Neural cell (in vitro differentiated cells): Measurements from ENCODE around the gene GABRD. TPM values are rescaled to one million over a fixed set of nuclear protein-coding genes. Genes with fewer than 3 reads are reported as not detected.

Experiments used
- H2AFZ ChIP-seq: fragments of 200-600, 300-800 bp; sonication (generic), shearing (Covaris generic); 2 replicates; pipeline ENCODE4 v1.6.0; 2014; ENCODE audit warnings: low read depth, mild to moderate bottlenecking, antibody characterized with exemption, low read length, moderate library complexity
- H3F3A ChIP-seq: fragments of 200-600 bp; shearing (Covaris generic); 2 replicates; pipeline ENCODE4 v1.6.1; 2016; ENCODE audit warnings: mild to moderate bottlenecking, moderate library complexity, mixed read lengths, antibody characterized with exemption, low read length; ENCODE audit not compliant: insufficient read depth, poor library complexity, severe bottlenecking
- H3K27ac ChIP-seq: fragments of 200-600, 300-800 bp; sonication (generic), shearing (Covaris generic); 2 replicates; pipeline ENCODE4 v1.5.1; 2014; ENCODE audit warnings: mild to moderate bottlenecking, low read length, moderate library complexity
- H3K27me3 ChIP-seq: fragments of 300-800, 200-600 bp; sonication (generic), shearing (Covaris generic); 2 replicates; pipeline ENCODE4 v1.6.0; 2014; ENCODE audit warnings: mild to moderate bottlenecking, low read depth, low read length, moderate library complexity; ENCODE audit not compliant: insufficient read depth
- H3K36me3 ChIP-seq: fragments of 300-800, 200-600 bp; sonication (generic), shearing (Covaris generic); 2 replicates; pipeline ENCODE4 v1.5.1; 2014; ENCODE audit warnings: mild to moderate bottlenecking, antibody characterized with exemption, low read length, moderate library complexity; ENCODE audit not compliant: insufficient read depth
- H3K4me2 ChIP-seq: fragments of 300-800, 200-600 bp; sonication (generic), shearing (Covaris generic); 2 replicates; pipeline ENCODE4 v1.6.0; 2014; ENCODE audit warnings: mild to moderate bottlenecking, low read length
- H3K4me3 ChIP-seq: fragments of 300-800, 200-600 bp; sonication (generic), shearing (Covaris generic); 2 replicates; pipeline ENCODE4 v1.5.1; 2014; ENCODE audit warnings: mild to moderate bottlenecking, low read length, moderate library complexity
- H3K79me2 ChIP-seq: fragments of 200-600 bp; shearing (Covaris generic); replicated peaks from 2 replicates; pipeline ENCODE4 v1.6.0; 2014; ENCODE audit warnings: mild to moderate bottlenecking, low read length, moderate library complexity; ENCODE audit not compliant: insufficient read depth
- H3K9ac ChIP-seq: fragments of 300-800, 200-600 bp; sonication (generic), shearing (Covaris generic); 2 replicates; pipeline ENCODE4 v1.6.1; 2016; ENCODE audit warnings: mild to moderate bottlenecking, low read length, mixed read lengths
- H3K9me2 ChIP-seq: fragments of 200-600 bp; shearing (Covaris generic); 2 replicates; pipeline ENCODE4 v1.6.1; 2016; ENCODE audit warnings: mild to moderate bottlenecking, low read length, mixed read lengths; ENCODE audit not compliant: insufficient read depth
- H3K9me3 ChIP-seq: fragments of 200-600, 300-800 bp; sonication (generic), shearing (Covaris generic); 2 replicates; pipeline ENCODE4 v1.6.1; 2016; ENCODE audit warnings: mild to moderate bottlenecking, mixed run types, low read length, moderate library complexity, mixed read lengths
- H4K20me1 ChIP-seq: fragments of 200-600 bp; shearing (Covaris generic); 2 replicates; pipeline ENCODE4 v1.6.1; 2016; ENCODE audit warnings: mild to moderate bottlenecking, mixed run types; ENCODE audit not compliant: insufficient read depth
- CTCF ChIP-seq: fragments of 450-650 bp; IDR thresholded peaks from 2 replicates; pipeline ENCODE4 v1.5.1; 2014; ENCODE audit warnings: antibody characterized with exemption, mild to moderate bottlenecking, moderate library complexity; ENCODE audit not compliant: poor library complexity, severe bottlenecking
- EP300 ChIP-seq: fragments of 450-650 bp; conservative IDR thresholded peaks from 2 replicates; pipeline ENCODE4 v1.6.1; 2014; ENCODE audit warnings: antibody characterized with exemption, mild to moderate bottlenecking, moderate library complexity; ENCODE audit not compliant: poor library complexity, severe bottlenecking
- EZH2 ChIP-seq: fragments of 200-600, 300-800 bp; shearing (Covaris generic), sonication (generic); IDR thresholded peaks from 2 replicates; pipeline ENCODE4 v1.6.1; 2014; ENCODE audit warnings: antibody characterized with exemption, low read length, borderline replicate concordance, mild to moderate bottlenecking; ENCODE audit not compliant: insufficient read depth, poor library complexity, severe bottlenecking
- MXI1 ChIP-seq: fragments of 450-650 bp; conservative IDR thresholded peaks from 2 replicates; pipeline ENCODE4 v1.6.1; 2014; ENCODE audit warnings: antibody characterized with exemption, mild to moderate bottlenecking; ENCODE audit not compliant: poor library complexity, severe bottlenecking
- POLR2AphosphoS5 ChIP-seq: IDR thresholded peaks from 2 replicates; pipeline ENCODE4 v1.6.1; 2012
- RAD21 ChIP-seq: fragments of 450-650 bp; conservative IDR thresholded peaks from 2 replicates; pipeline ENCODE4 v1.6.1; 2014; ENCODE audit warnings: antibody characterized with exemption, mild to moderate bottlenecking, moderate library complexity
- SMC3 ChIP-seq: fragments of 450-650 bp; conservative IDR thresholded peaks from 2 replicates; pipeline ENCODE4 v1.6.1; 2014; ENCODE audit warnings: antibody characterized with exemption, mild to moderate bottlenecking, moderate library complexity; ENCODE audit not compliant: poor library complexity
- TAF1 ChIP-seq: IDR thresholded peaks from 2 replicates; pipeline ENCODE4 v1.6.1; 2012; ENCODE audit warnings: low read depth
- polyA plus RNA-seq: library from polyadenylated mRNA; depleted of rRNA; stranded (reverse); fragments of >200 nt; gene quantifications from 2 replicates; pipeline ENCODE4 v1.2.3, GENCODE V29; 2014
- TF ChIP-seq, protein P1 (sequence below): IDR thresholded peaks from 2 replicates; pipeline ENCODE4 v1.6.1; 2012; ENCODE audit warnings: borderline replicate concordance

Gene GABRD
- polyA plus RNA-seq, 1 donor from 2014 or later: 0.85 TPM

GRCh38 chr1:2044510-2045319, 25.6 kb downstream of the GABRD start:
- Histone ChIP-seq H3K79me2 (no peaks in the 10 kb centered on the region), H2AFZ (no peak overlapping the region), H3K9ac (no peak overlapping the region), H3K36me3 (no peaks in the 10 kb centered on the region), H3F3A (no peaks in the 10 kb centered on the region), H4K20me1 (no peaks in the 10 kb centered on the region), H3K27ac (no peak overlapping the region), H3K4me2 (no peak overlapping the region), H3K27me3 (peaks cover 29% of the 10 kb centered on the region), H3K9me3 (no peaks in the 10 kb centered on the region), H3K4me3 (no peak overlapping the region), H3K9me2 (no peaks in the 10 kb centered on the region)
- TF ChIP-seq MXI1 (peak; percentile 37), SMC3 (peak; percentile 75), CTCF (peak; percentile 88), TAF1 (no peak), EP300 (no peak), RAD21 (peak; percentile 78)
- TF ChIP-seq, protein P1, sequence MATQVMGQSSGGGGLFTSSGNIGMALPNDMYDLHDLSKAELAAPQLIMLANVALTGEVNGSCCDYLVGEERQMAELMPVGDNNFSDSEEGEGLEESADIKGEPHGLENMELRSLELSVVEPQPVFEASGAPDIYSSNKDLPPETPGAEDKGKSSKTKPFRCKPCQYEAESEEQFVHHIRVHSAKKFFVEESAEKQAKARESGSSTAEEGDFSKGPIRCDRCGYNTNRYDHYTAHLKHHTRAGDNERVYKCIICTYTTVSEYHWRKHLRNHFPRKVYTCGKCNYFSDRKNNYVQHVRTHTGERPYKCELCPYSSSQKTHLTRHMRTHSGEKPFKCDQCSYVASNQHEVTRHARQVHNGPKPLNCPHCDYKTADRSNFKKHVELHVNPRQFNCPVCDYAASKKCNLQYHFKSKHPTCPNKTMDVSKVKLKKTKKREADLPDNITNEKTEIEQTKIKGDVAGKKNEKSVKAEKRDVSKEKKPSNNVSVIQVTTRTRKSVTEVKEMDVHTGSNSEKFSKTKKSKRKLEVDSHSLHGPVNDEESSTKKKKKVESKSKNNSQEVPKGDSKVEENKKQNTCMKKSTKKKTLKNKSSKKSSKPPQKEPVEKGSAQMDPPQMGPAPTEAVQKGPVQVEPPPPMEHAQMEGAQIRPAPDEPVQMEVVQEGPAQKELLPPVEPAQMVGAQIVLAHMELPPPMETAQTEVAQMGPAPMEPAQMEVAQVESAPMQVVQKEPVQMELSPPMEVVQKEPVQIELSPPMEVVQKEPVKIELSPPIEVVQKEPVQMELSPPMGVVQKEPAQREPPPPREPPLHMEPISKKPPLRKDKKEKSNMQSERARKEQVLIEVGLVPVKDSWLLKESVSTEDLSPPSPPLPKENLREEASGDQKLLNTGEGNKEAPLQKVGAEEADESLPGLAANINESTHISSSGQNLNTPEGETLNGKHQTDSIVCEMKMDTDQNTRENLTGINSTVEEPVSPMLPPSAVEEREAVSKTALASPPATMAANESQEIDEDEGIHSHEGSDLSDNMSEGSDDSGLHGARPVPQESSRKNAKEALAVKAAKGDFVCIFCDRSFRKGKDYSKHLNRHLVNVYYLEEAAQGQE: no peak

DNA sequence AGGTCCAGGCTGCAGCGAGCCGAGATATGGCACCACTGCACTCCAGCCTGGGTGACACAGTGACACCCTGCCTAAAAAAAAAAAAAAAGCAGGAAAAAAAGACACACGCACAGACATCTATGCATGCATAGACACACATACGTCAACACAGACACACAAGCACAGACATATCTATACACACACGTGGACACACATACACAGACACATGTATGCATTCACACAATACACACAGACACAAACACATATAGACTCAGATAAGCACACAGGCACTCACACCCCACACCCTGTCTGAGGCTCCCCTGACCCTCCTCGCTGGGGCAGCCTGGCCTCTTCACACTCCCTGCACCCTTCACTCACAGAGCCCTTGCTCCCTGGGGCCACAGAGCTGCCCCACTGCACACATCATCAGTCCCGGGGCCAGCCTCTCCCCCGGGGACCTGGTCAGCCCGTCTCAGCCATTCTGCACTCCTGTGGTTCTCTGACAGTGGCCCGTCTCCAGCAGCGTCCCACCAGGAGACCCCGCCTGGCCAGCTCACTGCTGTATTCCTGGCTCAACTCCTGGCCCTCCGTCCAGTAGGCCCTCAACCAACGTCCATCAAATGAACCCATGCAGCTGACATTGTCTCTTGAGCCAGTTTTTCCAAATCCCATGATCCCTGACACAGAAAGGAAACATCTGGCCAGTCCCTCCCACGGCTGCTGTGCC, 26.5 kb downstream of the GABRD start:
- Histone ChIP-seq H3K9ac (no peak overlapping the region), H4K20me1 (no peaks in the 10 kb centered on the region), H3K9me2 (no peaks in the 10 kb centered on the region), H3K79me2 (no peaks in the 10 kb centered on the region), H3K27me3 (peaks cover 34% of the 10 kb centered on the region), H3K4me2 (no peak overlapping the region), H2AFZ (no peak overlapping the region), H3K9me3 (no peaks in the 10 kb centered on the region), H3F3A (no peaks in the 10 kb centered on the region), H3K36me3 (no peaks in the 10 kb centered on the region), H3K4me3 (no peak overlapping the region), H3K27ac (no peak overlapping the region)
- TF ChIP-seq SMC3 (no peak), MXI1 (no peak), RAD21 (no peak), CTCF (no peak), TAF1 (no peak), EZH2 (no peak), POLR2AphosphoS5 (no peak), EP300 (no peak)
- TF ChIP-seq, protein P1: no peak
